Measurements from ENCODE around the gene NAGS. TPM values are rescaled to one million over a fixed set of nuclear protein-coding genes. Genes with fewer than 3 reads are reported as not detected.
"Not testable (repeated sequence)": the region's sequence is repeated elsewhere in the genome, so short reads cannot be mapped to it uniquely, and the experiment has no call there.

The NAGS gene
- total RNA-seq, 2 donors from 2014 or later: 1.7 to 4.5 TPM

DNA sequence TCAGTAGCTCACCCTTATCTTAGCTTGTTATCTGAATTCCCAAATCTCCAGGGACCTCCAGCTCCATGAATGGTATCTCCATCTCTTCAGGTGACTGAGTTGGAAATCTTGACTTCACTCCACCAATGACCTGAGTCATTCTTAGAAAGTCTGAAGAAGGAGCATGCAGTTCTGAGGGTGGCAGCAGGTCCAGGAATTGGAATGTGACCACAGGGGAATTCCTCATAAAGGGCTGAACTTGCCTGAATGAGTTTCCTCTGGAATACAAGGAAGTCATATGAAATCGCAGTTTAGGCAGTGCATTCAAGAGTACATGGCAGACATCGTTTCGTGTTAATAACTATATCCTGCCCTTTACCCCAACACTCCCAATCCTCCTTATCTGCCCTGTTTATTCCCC lies 38.1 kb upstream of the NAGS start:
- no peak for DNase-seq (ENCODE audit: low spot score)
- Histone ChIP-seq H3K9me3 (no peaks in the 10 kb centered on the region), H3K36me3 (no peaks in the 10 kb centered on the region), H3K27ac (no peak overlapping the region), H3K27me3 (no peaks in the 10 kb centered on the region), H3K4me1 (no peaks in the 10 kb centered on the region), H3K4me3 (no peak overlapping the region)
- TF ChIP-seq, protein P1, sequence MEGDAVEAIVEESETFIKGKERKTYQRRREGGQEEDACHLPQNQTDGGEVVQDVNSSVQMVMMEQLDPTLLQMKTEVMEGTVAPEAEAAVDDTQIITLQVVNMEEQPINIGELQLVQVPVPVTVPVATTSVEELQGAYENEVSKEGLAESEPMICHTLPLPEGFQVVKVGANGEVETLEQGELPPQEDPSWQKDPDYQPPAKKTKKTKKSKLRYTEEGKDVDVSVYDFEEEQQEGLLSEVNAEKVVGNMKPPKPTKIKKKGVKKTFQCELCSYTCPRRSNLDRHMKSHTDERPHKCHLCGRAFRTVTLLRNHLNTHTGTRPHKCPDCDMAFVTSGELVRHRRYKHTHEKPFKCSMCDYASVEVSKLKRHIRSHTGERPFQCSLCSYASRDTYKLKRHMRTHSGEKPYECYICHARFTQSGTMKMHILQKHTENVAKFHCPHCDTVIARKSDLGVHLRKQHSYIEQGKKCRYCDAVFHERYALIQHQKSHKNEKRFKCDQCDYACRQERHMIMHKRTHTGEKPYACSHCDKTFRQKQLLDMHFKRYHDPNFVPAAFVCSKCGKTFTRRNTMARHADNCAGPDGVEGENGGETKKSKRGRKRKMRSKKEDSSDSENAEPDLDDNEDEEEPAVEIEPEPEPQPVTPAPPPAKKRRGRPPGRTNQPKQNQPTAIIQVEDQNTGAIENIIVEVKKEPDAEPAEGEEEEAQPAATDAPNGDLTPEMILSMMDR (IDR thresholded peaks at IDR 0.05): no peak

DNA sequence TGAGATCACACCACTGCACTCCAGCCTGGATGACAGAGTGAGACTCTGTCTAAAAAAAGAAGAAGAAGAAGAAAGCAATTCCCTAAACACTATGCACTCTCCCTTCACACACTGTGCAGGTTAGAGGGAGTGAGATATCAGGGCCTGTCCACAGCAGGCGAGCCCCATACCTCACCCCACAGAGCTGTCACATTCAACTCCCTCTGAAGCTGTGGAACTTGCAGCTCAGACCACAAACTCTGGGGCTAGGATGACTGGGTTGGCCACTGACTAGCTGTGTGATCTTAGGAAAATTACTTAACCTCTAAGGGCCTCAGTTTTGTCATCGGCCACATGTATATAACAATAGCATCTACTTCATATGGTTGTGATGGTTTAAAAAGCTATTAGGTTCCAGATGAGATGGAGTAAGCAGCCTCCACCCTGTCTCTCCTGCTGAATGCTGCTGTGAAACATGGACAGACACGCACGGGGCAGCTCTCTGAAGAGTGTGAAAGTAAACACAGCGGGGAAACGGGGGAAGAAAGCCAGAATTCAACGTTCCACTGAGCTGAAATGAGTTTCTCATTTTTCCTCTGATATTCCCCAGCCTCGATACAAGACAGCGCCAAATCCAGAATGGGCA lies 37.1 kb upstream of the NAGS start:
- Histone ChIP-seq H3K36me3 (no peaks in the 10 kb centered on the region), H3K4me3 (no peak overlapping the region), H3K27ac (no peak overlapping the region), H3K9me3 (no peaks in the 10 kb centered on the region), H3K4me1 (no peaks in the 10 kb centered on the region), H3K27me3 (no peaks in the 10 kb centered on the region)
- DNase-seq (ENCODE audit: low spot score): no peak
- TF ChIP-seq, protein P1 (IDR thresholded peaks at IDR 0.05): no peak

DNA sequence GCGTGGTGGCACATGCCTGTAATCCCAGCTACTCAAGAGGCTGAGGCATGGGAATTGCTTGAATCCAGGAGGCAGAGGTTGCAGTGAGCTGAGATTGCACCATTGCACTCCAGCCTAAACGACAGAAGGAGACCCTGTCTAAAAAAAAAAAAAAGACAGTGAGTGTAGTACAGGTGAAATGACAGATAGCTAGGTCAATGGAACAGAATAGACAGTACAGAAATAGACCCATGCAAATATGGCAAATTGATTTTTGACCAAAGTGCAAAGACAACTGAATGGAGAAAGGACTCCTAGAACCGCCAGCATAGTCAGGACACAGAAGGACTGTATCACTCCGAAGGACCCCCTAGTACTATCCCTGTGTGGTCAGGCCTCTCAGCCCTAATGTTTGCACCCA lies 34.1 kb upstream of the NAGS start:
- Histone ChIP-seq H3K4me3 (no peak overlapping the region), H3K27me3 (no peaks in the 10 kb centered on the region), H3K9me3 (no peaks in the 10 kb centered on the region), H3K27ac (no peak overlapping the region), H3K36me3 (no peaks in the 10 kb centered on the region), H3K4me1 (no peaks in the 10 kb centered on the region)
- no peak for DNase-seq (ENCODE audit: low spot score)
- TF ChIP-seq, protein P1 (IDR thresholded peaks at IDR 0.05): no peak

DNA sequence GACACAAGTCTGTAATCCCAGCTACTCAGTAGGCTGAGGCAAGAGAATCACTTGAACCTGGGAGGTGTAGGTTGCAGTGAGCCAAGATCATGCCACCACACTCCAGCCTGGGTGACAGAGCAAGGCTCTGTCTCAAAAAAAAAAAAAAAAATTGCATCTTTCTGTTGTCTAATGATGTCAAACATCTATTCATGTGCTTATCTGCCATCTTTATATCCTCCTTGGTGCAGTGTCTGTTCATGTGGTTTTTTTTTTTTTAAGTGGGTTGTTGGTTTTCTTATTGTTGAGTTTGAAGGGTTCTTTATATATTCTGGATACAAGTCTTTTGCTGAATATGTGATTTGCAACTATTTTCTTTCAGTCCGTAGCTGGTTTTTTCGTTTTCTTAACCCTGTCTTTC lies 33.0 kb upstream of the NAGS start:
- not testable (repeated sequence) for H3K27me3 ChIP-seq; H3K9me3 ChIP-seq; H3K4me1 ChIP-seq; H3K27ac ChIP-seq; H3K36me3 ChIP-seq; DNase-seq (ENCODE audit: low spot score); H3K4me3 ChIP-seq

DNA sequence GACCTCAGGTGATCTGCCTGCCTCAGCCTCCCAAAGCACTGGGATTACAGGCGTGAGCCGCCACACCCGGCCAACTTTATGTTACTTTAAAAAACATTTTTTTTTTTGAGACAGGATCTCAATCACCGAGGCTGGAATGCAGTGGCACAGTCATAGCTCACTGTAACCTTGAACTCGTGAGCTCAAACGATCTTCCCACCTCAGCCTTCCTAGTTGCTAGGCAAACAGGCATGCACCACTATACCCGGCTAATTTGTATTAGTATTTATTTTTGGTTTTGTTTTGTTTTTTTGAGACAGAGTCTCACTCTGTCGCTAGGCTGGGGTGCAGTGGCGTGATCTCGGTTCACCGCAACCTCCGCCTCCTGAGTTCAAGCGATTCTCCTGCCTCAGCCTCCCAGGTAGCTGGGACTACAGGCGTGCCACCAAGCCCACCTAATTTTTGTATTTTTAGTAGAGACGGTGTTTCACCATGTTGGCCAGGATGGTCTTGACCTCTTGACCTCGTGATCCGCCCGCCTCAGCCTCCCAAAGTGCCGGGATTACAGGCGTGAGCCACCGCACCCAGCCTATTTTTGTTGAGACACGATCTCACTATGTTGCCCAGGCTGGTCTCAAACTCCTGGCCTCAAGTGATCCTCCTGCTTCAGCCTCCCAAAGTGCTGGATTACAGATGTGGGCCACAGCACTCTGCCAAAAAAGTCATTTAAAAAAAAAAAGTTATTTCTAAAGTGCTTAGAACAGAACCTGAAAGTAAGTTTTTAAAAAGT lies 31.8 kb upstream of the NAGS start:
- not testable (repeated sequence) for H3K27ac ChIP-seq

DNA sequence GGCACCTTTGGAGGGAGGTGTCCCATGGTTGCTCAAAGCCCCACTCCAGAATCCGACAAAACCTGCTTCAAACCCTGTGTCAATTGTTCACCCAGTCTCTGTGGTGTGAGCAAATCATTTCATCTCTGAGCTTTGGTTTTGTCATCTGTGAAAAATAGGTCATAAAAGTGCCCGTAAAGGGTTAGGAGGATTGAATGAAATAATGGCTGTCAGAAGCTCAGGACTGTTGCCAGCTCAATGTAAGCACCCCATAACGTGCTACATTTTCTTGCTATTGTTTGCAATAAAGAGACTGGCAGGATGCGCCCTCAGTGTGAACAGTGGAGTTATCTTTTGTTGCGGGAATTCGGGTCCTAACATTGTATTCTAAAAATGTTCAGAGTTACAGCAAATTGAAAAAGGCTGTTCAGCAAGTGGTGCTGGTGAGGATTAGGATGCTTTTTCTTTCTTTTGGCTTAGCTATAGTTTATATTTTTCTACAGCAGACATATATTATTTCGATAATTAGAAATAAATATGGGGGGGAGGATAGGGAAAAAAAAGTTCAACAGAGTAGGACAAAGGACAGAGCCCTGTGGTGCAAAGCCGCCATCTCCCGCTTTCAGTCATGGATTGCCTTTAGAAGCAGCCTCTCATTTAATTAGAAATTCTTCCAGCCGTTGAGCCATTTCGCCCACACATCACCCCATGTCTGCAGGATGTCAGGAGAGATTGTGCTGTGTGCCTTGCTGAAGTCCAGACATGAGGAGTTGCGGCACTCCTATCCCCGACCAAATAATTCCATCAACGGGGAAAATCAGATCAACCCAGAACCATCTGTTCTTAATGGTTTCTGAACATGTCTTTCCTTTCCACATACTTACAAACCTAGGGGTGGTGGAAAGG lies 29.8 kb upstream of the NAGS start:
- Histone ChIP-seq H3K27ac (no peak overlapping the region), H3K36me3 (no peaks in the 10 kb centered on the region), H3K4me3 (no peak overlapping the region), H3K27me3 (no peaks in the 10 kb centered on the region), H3K9me3 (no peaks in the 10 kb centered on the region), H3K4me1 (no peaks in the 10 kb centered on the region)
- no peak for DNase-seq (ENCODE audit: low spot score)
- TF ChIP-seq, protein P1 (IDR thresholded peaks at IDR 0.05): no peak

More for the DNA sequence above, 31.8 kb upstream of the NAGS start:
- DNase-seq (ENCODE audit: low spot score); H3K9me3 ChIP-seq; H3K27me3 ChIP-seq; H3K4me3 ChIP-seq; H3K4me1 ChIP-seq; H3K36me3 ChIP-seq: not testable (repeated sequence)
